ENCODE data around the gene PADI2.

Gene PADI2

DNA sequence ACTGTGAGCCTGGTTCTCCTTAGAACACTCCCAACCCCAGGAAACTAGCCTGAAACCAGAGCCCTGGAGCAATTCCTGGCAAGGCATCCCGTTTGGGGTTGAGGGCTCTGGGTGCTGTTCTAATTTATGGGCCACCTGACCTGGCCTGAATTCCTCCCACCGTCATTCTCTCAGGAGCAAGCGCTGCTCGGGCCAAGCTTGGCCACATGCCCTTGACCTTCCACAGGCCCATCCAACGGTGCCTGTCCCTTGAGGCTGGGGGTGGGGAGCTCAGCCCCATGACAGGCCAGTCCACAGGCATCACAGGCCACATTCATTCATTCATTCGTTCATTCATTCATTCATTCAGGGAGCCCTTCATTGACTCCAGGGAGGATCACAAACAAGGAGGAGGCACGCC lies 5.3 kb downstream of the PADI2 start:
- peaks cover 22% of the 10 kb centered on the region for H3K27me3 Mint-ChIP-seq (ENCODE audit: low read depth)
- no peaks in the 10 kb centered on the region for H3K36me3 Mint-ChIP-seq (ENCODE audit: low read depth)
- no peak overlapping the region for H3K27ac Mint-ChIP-seq
- H3K4me3 Mint-ChIP-seq: no peak overlapping the region
- no peaks in the 10 kb centered on the region for H3K4me1 Mint-ChIP-seq (ENCODE audit: low read depth)
- no peaks in the 10 kb centered on the region for H3K9me3 Mint-ChIP-seq
- no peak for DNase-seq (ENCODE audit: low spot score)

GRCh38 chr1:17112496-17113236 lies 6.6 kb downstream of the PADI2 start:
- no peaks in the 10 kb centered on the region for H3K36me3 Mint-ChIP-seq (ENCODE audit: low read depth)
- H3K9me3 Mint-ChIP-seq: no peaks in the 10 kb centered on the region
- H3K27me3 Mint-ChIP-seq (ENCODE audit: low read depth): peaks cover 9% of the 10 kb centered on the region
- no peak overlapping the region for H3K4me3 Mint-ChIP-seq
- no peaks in the 10 kb centered on the region for H3K4me1 Mint-ChIP-seq (ENCODE audit: low read depth)
- DNase-seq (ENCODE audit: low spot score): no peak
- no peak overlapping the region for H3K27ac Mint-ChIP-seq

DNA sequence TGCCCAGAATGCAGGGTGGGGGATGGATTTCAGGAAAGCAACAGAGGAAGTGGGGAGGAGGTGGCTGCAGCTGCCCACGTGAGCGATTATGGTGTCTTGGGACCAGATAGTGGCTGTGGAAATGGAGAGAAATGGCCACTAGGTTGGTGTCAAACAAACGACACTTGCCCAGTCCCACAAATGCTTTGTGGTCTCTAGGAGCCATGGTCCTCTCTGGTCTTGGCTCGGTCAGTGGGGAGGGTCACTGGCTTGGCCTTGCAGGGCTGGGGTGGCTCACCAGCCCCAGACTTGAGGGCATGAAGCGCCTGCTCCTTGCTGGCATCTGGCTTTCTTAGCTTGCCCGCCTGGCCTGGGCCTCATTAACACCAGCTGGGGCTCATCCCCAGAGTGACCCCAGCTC lies 7.2 kb downstream of the PADI2 start:
- Mint-ChIP-seq H3K4me3 (no peak overlapping the region), H3K9me3 (no peaks in the 10 kb centered on the region), H3K27me3 (ENCODE audit: low read depth) (peaks cover 5% of the 10 kb centered on the region), H3K4me1 (ENCODE audit: low read depth) (no peaks in the 10 kb centered on the region), H3K27ac (no peak overlapping the region), H3K36me3 (ENCODE audit: low read depth) (no peaks in the 10 kb centered on the region)
- no peak for DNase-seq (ENCODE audit: low spot score)

DNA sequence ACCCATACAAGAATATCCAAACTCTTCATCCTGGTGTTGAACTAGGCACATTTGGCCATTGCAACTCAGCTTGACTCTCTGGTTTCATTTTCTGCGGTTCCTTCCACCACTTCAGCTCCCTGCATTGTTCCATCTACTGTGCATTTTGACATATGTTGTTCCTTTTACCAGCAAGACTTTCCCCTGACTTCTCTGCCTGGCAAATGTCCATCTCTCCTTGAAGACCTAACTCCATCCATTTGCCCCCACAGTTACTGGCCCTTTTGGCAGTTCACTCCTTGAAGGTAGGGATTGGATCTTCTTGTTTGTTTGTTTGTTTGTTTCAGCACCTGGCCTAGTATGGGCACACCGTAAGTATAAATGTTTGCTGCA lies 8.7 kb downstream of the PADI2 start:
- no peaks in the 10 kb centered on the region for H3K36me3 Mint-ChIP-seq (ENCODE audit: low read depth)
- no peaks in the 10 kb centered on the region for H3K9me3 Mint-ChIP-seq
- no peak overlapping the region for H3K4me3 Mint-ChIP-seq
- peaks cover 2% of the 10 kb centered on the region for H3K27me3 Mint-ChIP-seq (ENCODE audit: low read depth)
- H3K27ac Mint-ChIP-seq: no peak overlapping the region
- no peak for DNase-seq (ENCODE audit: low spot score)
- H3K4me1 Mint-ChIP-seq (ENCODE audit: low read depth): no peaks in the 10 kb centered on the region

DNA sequence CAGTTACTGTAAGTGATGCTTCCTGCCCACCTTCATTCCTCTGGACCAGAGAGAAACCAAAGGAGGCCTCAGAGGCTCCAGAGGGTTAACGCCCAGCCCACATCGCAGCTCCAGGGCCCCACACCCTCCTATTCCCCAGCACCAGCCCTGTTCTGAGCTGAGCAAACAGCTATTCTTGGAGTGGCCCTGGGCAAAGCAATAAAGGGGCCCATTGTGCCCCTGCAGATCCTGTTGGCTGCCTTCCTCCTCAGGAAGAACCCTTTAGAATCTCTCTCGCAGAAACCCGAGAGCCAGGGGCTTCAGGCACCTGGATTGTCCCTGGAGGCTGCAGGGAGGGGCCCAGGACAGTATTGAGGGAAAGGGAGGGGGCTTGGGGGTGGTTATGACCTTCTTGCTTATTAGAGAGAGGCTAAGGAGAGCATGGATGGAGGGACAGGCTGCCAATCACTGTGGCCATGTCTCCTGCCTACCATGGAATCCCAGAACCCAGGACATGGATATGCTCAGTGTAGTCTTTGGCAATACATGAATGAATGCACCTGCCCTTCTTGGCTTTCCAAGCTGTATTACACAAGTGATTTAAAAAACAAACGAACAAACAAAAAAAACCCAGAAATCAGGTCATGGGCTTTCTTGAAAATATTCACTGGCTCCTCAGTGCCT lies 9.2 kb downstream of the PADI2 start:
- no peak overlapping the region for H3K27ac Mint-ChIP-seq
- peaks cover 2% of the 10 kb centered on the region for H3K27me3 Mint-ChIP-seq (ENCODE audit: low read depth)
- no peaks in the 10 kb centered on the region for H3K4me1 Mint-ChIP-seq (ENCODE audit: low read depth)
- no peaks in the 10 kb centered on the region for H3K36me3 Mint-ChIP-seq (ENCODE audit: low read depth)
- no peak overlapping the region for H3K4me3 Mint-ChIP-seq
- H3K9me3 Mint-ChIP-seq: no peaks in the 10 kb centered on the region
- DNase-seq (ENCODE audit: low spot score): no peak

DNA sequence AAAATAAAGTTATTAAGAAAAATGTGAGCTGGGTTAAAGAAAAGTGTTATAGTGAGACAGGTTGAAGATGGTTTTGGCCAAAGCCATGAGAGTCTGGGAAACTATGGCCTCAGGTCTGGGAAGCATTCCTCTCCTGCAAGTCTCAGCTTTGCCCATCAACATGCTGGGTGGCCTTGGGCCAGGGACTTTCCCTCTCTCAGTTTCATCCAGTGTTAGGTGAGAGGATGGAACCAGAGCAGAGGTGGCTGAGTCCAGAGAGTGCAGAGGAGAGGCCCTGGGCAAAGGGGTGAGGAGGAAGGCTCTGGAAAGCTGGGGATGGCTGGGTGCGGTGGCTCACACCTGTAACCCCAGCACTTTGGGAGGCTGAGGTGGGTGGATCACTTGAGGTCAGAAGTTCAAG lies 10.5 kb downstream of the PADI2 start:
- Mint-ChIP-seq H3K9me3 (no peaks in the 10 kb centered on the region), H3K4me1 (ENCODE audit: low read depth) (no peaks in the 10 kb centered on the region), H3K27me3 (ENCODE audit: low read depth) (peaks cover 2% of the 10 kb centered on the region), H3K4me3 (no peak overlapping the region), H3K36me3 (ENCODE audit: low read depth) (no peaks in the 10 kb centered on the region), H3K27ac (no peak overlapping the region)
- DNase-seq (ENCODE audit: low spot score): no peak

DNA sequence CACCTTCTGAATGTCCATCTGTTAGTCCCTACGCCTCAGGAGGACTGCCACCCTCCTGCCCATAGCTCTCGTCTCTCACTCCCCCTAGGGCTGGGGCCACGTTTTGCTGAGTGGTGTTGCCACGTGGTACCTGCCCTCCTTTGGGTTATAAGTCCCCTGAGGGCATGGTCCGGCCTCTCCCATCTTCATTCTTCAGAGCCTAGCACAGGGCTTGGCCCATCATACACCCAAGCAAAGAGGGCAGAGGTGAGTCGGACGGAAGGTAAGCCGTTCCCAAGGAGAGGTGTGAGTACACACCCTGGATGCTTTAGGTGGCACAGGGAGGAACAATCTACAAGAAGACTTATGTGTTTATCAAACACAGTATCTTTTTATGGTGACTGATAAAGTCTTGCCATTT lies 10.9 kb downstream of the PADI2 start:
- Mint-ChIP-seq H3K4me1 (ENCODE audit: low read depth) (no peaks in the 10 kb centered on the region), H3K9me3 (no peaks in the 10 kb centered on the region), H3K4me3 (no peak overlapping the region), H3K36me3 (ENCODE audit: low read depth) (no peaks in the 10 kb centered on the region), H3K27ac (no peak overlapping the region), H3K27me3 (ENCODE audit: low read depth) (peaks cover 2% of the 10 kb centered on the region)
- DNase-seq (ENCODE audit: low spot score): no peak

DNA sequence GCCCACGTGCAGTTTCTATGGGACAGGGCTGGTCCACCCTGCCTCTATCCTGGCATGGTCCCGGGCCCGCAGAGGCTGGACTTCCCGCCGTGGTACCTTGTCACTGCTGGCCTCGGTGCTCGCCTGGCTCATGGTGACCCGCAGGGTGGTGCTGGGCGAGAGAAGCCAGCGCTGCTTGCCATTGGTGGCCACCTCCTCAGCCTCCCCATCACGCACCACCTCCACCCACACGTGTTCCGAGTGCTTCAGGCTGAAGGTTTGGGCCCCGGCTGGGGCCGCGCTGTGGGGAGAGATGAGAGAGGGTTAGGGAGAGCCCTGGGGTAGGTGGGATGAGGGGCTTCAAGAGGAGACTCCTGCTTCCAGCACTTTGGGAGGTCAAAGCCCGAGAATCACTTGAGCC lies 14.5 kb downstream of the PADI2 start:
- H3K4me3 Mint-ChIP-seq: no peak overlapping the region
- H3K9me3 Mint-ChIP-seq: no peaks in the 10 kb centered on the region
- no peak overlapping the region for H3K27ac Mint-ChIP-seq
- no peaks in the 10 kb centered on the region for H3K27me3 Mint-ChIP-seq (ENCODE audit: low read depth)
- no peak for DNase-seq (ENCODE audit: low spot score)
- no peaks in the 10 kb centered on the region for H3K36me3 Mint-ChIP-seq (ENCODE audit: low read depth)
- no peaks in the 10 kb centered on the region for H3K4me1 Mint-ChIP-seq (ENCODE audit: low read depth)

GRCh38 chr1:17102232-17102631 lies 17.0 kb downstream of the PADI2 start:
- no peak overlapping the region for H3K27ac Mint-ChIP-seq
- H3K4me3 Mint-ChIP-seq: no peak overlapping the region
- no peak for DNase-seq (ENCODE audit: low spot score)
- no peaks in the 10 kb centered on the region for H3K27me3 Mint-ChIP-seq (ENCODE audit: low read depth)
- no peaks in the 10 kb centered on the region for H3K9me3 Mint-ChIP-seq
- no peaks in the 10 kb centered on the region for H3K4me1 Mint-ChIP-seq (ENCODE audit: low read depth)
- H3K36me3 Mint-ChIP-seq (ENCODE audit: low read depth): no peaks in the 10 kb centered on the region

DNA sequence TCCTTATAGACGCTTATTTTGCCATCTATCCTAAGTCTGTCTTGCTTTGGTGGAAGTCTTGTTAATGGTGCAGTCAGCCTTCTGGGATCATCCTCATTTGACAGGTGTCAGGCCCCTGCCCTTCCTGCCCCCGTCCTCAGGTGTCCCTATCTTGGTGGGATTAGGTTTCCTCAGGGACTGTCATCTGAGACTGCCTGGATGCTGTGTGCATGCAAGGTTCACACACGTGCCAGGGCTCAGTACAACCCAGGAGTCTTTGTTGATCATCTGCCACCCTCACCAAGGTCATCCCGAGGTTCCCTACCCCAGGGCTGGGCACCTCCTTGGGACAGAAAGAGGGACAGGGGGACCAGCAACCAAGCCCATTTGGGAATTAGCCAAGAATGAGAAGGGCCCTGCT lies 18.0 kb downstream of the PADI2 start:
- Mint-ChIP-seq H3K36me3 (ENCODE audit: low read depth) (no peaks in the 10 kb centered on the region), H3K4me1 (ENCODE audit: low read depth) (no peaks in the 10 kb centered on the region), H3K27ac (no peak overlapping the region), H3K4me3 (no peak overlapping the region), H3K27me3 (ENCODE audit: low read depth) (no peaks in the 10 kb centered on the region), H3K9me3 (no peaks in the 10 kb centered on the region)
- DNase-seq (ENCODE audit: low spot score): no peak

GRCh38 chr1:17099616-17100340 lies 19.5 kb downstream of the PADI2 start:
- Mint-ChIP-seq H3K27ac (no peak overlapping the region), H3K4me1 (ENCODE audit: low read depth) (no peaks in the 10 kb centered on the region), H3K36me3 (ENCODE audit: low read depth) (no peaks in the 10 kb centered on the region), H3K4me3 (no peak overlapping the region), H3K27me3 (ENCODE audit: low read depth) (no peaks in the 10 kb centered on the region), H3K9me3 (no peaks in the 10 kb centered on the region)
- DNase-seq (ENCODE audit: low spot score): no peak

DNA sequence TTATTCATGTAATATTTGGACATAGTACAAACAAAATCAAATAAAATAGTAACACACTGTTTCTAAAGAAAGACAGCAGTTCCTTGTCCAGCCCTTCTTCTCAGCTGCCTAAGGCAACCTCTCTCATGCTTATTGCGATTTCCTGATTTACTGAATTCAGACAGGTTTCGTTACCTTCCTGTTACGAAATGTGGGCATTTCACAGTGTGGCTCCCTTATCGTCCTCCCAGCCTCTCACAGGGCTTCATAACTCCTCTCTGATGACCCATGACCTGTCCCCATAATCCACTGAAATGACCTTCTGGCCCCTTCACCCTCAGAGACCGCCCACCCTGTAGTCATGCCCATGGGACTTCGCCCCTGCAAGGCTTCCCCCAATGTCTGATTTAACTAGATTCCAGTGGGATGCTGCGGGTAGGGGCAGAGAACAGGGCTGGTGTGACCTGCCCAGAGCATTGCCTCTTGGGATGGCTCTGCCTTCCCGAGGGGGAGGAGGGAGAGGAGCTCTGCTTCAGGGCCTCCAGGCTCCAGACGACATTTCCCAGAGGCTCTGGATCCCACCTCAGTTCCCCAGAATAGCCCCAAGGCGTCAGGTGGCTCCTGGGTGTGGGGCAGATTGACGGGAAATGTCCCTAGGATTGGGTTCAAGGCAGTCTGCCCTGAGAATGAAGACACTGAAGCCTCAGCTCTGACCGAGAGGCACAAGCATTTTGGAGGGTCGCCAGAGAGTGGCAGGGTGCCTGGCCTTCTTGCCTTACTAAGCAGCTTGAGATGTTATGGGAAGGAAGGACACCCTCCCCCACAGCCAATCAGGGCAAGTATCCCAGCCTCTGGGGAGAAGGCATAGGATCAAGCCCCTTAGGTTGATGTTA lies 20.6 kb downstream of the PADI2 start:
- DNase-seq (ENCODE audit: low spot score): no peak
- H3K27me3 Mint-ChIP-seq (ENCODE audit: low read depth): no peaks in the 10 kb centered on the region
- no peaks in the 10 kb centered on the region for H3K36me3 Mint-ChIP-seq (ENCODE audit: low read depth)
- no peaks in the 10 kb centered on the region for H3K4me1 Mint-ChIP-seq (ENCODE audit: low read depth)
- no peak overlapping the region for H3K4me3 Mint-ChIP-seq
- H3K27ac Mint-ChIP-seq: no peak overlapping the region
- no peaks in the 10 kb centered on the region for H3K9me3 Mint-ChIP-seq

GRCh38 chr1:17097787-17098186 lies 21.5 kb downstream of the PADI2 start:
- Mint-ChIP-seq H3K4me3 (no peak overlapping the region), H3K4me1 (ENCODE audit: low read depth) (no peaks in the 10 kb centered on the region), H3K36me3 (ENCODE audit: low read depth) (no peaks in the 10 kb centered on the region), H3K9me3 (no peaks in the 10 kb centered on the region), H3K27ac (no peak overlapping the region), H3K27me3 (ENCODE audit: low read depth) (no peaks in the 10 kb centered on the region)
- no peak for DNase-seq (ENCODE audit: low spot score)

DNA sequence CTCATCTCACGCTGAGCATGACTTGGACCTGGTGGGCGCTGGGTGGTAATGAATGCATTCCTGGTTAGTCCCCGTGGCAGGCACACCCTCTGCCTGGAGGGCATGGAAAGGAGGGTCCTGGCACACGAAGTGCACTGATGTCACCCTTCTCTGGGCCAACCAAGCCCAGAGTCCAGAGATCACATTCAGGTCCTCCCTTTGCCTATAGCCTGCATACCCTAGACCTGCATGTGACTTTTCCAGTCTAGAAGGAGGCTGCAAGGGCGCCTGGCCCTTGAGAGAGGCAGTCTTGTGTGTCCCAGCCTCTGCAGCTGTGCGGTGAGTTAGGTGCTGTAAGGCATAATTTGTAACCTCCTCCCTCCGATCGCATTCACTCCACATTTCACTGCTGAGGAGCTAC lies 22.1 kb downstream of the PADI2 start:
- H3K36me3 Mint-ChIP-seq (ENCODE audit: low read depth): no peaks in the 10 kb centered on the region
- no peak overlapping the region for H3K27ac Mint-ChIP-seq
- no peak for DNase-seq (ENCODE audit: low spot score)
- H3K9me3 Mint-ChIP-seq: no peaks in the 10 kb centered on the region
- H3K4me1 Mint-ChIP-seq (ENCODE audit: low read depth): no peaks in the 10 kb centered on the region
- H3K27me3 Mint-ChIP-seq (ENCODE audit: low read depth): no peaks in the 10 kb centered on the region
- no peak overlapping the region for H3K4me3 Mint-ChIP-seq
